Left forelimb (tissue), 1 donor: ENCODE results near the gene DOCK11.
"Not testable (repeated sequence)": the region's sequence is repeated elsewhere in the genome, so short reads cannot be mapped to it uniquely, and the experiment has no call there.

Experiments
- DNase-seq: peaks from one replicate; pipeline ENCODE4 v3.0.0-alpha.2; 2018; ENCODE audit warnings: low spot score

The DOCK11 gene

DNA sequence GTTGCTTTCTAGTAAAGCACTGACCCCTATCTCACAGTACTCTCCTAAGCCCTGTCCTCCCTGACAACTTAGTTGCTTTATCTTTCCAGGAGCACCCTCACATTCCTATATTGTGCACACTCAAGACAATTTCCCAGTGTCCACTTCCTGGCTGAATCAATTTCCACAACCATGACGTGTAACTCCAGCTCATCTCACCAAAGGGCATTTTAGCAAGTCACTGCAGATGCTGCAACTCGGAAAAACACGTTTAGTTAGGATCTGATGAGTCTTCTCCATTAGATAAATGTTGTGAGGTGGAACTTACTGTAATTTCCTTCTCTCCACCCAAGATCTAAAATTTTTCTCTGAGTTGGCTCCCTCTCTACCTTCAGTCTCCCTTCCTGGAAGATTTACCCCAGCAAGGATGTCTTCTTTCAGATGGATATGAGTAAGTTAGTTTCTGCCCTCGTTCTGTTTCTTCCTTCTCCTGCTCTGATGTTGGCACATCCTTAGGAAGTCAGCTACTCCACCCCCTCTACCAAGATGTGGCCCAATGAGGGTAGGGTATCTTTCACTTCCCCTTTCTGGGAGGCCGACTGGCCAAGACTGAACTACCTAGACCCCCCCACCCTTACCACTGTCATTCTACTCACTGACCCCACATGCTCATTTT, 203.0 kb downstream of the DOCK11 start:
- DNase-seq: no peak

- DNase-seq: no peak
These were observed 207.1 kb downstream of the DOCK11 start for GRCh38 chrX:118702741-118703140.

GRCh38 chrX:118706681-118707080, 211.1 kb downstream of the DOCK11 start:
- DNase-seq: no peak

- no peak for DNase-seq
These were observed 218.9 kb downstream of the DOCK11 start for GRCh38 chrX:118714521-118714920.

DNA sequence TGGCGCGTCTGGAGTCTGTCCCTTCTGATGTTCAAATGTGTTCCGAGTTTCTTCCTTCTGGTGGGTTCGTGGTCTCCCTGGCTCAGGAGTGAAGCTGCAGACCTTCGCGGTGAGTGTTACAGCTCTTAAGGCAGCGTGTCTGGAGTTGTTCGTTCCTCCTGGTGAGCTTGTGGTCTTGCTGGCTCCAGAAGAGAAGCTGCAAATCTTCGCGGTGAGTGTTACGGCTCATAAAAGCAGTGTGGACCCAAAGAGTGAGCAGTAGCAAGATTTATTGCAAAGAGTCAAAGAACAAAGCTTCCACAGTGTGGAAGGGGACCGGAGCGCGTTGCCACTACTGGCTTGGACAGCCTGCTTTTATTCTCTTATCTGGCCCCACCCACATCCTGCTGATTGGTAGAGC, 220.3 kb downstream of the DOCK11 start:
- not testable (repeated sequence) for DNase-seq

DNA sequence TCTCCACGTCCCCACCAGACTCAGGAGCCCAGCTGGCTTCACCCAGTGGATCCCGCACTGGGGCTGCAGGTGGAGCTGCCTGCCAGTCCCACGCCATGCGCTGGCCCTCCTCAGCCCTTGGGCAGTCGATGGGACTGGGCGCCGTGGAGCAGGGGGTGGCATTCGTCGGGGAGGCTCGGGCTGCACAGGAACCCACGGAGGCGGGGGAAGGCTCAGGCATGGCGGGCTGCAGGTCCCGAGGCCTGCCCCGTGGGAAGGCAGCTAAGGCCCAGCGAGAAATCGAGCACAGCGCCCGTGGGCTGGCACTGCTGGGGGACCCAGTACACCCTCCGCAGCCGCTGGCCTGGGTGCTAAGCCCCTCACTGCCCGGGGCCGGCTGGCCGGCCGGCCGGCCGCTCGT, 221.2 kb downstream of the DOCK11 start:
- DNase-seq: not testable (repeated sequence)

GRCh38 chrX:118717678-118718391, 222.2 kb downstream of the DOCK11 start:
- DNase-seq: no peak

- DNase-seq: no peak
These were observed 223.1 kb downstream of the DOCK11 start for GRCh38 chrX:118718737-118719136.

- no peak for DNase-seq
These were observed 224.6 kb downstream of the DOCK11 start for GRCh38 chrX:118720058-118720707.

- DNase-seq: no peak
These were observed 227.8 kb downstream of the DOCK11 start for GRCh38 chrX:118723376-118723775.

DNA sequence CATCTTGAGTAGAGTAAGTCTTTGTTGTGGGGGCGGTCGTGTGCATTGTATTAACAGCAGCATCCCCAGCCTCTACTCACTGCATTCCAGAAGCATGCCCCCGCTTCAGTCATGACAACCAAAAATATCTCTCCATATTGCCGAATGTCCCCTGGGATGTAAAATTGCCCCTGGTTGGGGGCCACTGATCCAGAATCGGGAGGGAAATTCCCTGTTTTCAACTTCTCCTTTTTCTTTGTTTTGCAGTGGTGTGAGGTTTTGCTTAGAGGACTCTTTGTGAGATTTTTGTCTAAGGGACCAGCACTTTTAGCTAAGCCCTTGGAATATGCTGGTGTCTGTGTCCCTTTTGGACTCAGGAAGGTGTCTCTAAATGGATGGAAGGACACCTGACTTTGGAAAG, 228.8 kb downstream of the DOCK11 start:
- DNase-seq: no peak

- no peak for DNase-seq
These were observed 229.2 kb downstream of the DOCK11 start for GRCh38 chrX:118724775-118725174.

- no peak for DNase-seq
These were observed 230.8 kb downstream of the DOCK11 start for GRCh38 chrX:118726396-118726795.

GRCh38 chrX:118726887-118727685, 231.5 kb downstream of the DOCK11 start, which contains the start of gene IL13RA1:
IL13RA1 (plus strand) TSS chrX:118727606; CDS start chrX:118727639, 33 bp downstream.
- DNase-seq: peak; percentile 86

DNA sequence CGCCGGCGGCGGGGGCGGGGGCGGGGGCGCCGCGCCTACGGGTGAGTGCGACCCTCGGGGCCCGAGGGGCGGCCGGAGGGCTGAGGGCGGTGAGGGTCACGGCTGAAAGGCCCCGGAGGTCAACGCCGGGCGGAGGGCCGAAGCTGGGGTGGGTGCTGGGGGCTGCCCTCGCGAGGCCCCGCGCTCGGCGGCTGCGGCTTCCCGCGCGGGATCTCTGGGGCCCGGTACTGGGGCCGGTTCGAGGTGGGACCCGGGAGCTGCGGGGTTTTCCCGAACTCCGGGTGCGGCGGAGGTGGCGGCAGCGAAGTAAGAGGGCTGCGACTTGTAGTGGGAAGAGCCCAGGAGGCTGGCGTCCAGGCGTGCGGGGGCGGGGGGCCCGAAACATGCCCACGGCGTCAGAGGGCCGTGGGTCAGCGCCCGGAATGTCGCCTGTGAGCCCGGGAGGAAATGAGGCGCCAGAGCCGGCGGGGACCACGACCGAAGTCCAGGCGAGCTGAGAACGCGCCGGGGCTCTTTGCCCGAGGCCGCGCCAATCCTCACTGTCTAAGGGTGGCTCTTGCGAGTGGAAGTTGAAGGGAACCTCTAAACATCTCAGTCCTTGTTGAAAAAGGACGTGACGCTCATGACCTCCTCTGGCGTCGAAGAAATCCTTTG, 232.2 kb downstream of the DOCK11 start:
- peak; percentile 67 for DNase-seq

DNA sequence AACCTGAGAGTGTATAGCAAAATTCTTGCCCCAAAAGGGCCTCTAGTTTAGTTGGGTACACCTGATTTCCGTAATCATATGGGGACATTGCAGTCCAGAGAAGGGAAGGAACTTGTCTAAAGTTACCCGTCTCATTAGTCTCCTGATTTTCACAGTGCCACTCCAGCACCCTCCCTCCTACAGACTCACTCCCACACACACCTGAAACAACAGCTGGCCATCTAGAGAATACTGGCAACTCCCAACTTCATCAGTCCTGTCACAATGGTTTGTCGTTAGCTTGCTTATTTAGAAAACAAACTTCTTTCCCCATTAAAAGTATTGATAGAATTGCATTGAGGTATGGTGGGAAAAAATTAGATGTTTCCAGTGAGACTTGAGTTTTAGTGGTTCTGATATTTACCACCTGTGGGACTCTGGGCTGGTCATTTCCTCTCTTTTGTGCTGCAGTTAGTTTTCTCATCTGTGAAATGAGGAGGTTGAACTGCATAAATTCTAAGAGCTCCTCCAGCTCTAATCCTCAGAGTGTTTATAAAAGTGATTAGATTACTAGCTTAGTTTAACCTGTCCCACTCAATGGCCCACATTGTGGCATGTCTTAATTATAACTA, 233.5 kb downstream of the DOCK11 start:
- DNase-seq: no peak

DNA sequence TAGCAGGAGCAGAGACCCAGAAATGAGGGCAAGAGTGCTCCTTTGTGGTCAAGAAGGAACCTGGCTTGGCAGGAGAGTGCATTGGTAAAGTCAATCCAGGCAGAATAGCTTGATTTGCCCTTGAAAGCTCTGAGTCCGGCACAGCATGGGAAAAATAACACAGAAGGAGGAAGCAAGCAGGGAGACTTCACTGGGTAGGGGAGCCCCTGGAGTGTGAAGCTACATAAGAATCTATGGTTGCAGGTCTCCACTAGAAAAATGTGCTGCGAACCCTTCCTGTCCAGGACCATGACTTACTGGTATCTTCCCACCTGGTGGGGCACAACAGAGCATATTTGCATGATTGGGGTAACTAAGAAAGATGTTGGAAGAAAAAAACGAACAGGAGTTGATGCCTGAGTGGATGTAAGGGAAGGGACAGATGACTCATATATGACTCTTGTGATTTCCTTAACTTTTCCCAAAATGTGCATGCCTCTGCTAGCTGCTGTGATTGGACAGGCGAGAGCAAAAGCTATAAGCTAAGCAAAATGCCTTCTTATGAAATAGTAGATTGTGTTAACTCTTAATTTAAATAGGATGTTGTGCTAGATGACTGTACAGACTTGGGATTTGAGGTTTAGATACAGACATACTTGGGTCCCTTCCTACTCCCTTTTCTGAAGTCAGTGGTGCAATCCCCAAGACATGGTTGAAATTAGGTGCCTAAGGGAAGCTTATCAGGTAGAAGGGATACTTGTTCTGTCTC, 235.1 kb downstream of the DOCK11 start:
- DNase-seq: no peak

DNA sequence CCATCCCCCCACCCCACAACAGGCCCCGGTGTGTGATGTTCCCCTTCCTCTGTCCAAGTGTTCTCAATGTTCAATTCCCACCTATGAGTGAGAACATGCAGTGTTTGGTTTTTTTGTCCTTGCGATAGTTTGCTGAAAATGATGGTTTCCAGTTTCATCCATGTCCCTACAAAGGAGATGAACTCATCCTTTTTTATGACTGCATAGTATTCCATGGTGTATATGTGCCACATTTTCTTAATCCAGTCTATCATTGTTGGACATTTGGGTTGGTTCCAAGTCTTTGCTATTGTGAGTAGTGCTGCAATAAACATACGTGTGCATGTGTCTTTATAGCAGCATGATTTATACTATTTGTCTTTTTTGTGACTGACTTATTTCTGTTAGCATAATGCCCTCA, 236.9 kb downstream of the DOCK11 start:
- not testable (repeated sequence) for DNase-seq

- DNase-seq: no peak
These were observed 239.3 kb downstream of the DOCK11 start for GRCh38 chrX:118734909-118735308.
